CD4-positive, alpha-beta T cell (primary cell): ENCODE results near the gene IDS. TPM values are rescaled to one million over a fixed set of nuclear protein-coding genes. Genes with fewer than 3 reads are reported as not detected.
"Not testable (repeated sequence)": the region's sequence is repeated elsewhere in the genome, so short reads cannot be mapped to it uniquely, and the experiment has no call there.

Experiments used
- ATAC-seq: fragments of 200-7000 bp; cut with Tn5 transposase; one replicate; pipeline ENCODE4 v1.10.0; 2022; ENCODE audit warnings: mild to moderate bottlenecking; ENCODE audit not compliant: poor library complexity
- CTCF ChIA-PET: fragments of 350-600 bp; sonication (Branson Sonifier 250); formaldehyde crosslinking; loops from one replicate; lab custom pipeline; 2021; ENCODE audit warnings: antibody characterized with exemption, inconsistent platforms; lab: Charles Lee
- POLR2A ChIA-PET: fragments of 350-600 bp; sonication (Branson Sonifier 250); formaldehyde crosslinking; loops from one replicate; lab custom pipeline; 2021; ENCODE audit warnings: antibody characterized with exemption, inconsistent platforms; lab: Charles Lee
- DNase-seq, 14 experiments: peaks; one replicate each; pipeline ENCODE4 v3.0.0-alpha.2; 2013 to 2020; ENCODE audit warnings: mixed read lengths in 2 of 14
- H3K27ac ChIP-seq, 2 donors: one replicate each; pipeline versions ENCODE4 v1.5.1 to v1.7.0; 2013; ENCODE audit warnings: low read length in 2 of 2, low read depth in 1 of 2, mild to moderate bottlenecking in 1 of 2
- H3K27me3 ChIP-seq, 2 experiments: 1 replicate in 1 of 2; 2 replicates in 1 of 2; pipeline versions ENCODE4 v1.6.1 to v1.7.0; 2013; ENCODE audit warnings: low read length in 2 of 2, control low read depth in 1 of 2, mild to moderate bottlenecking in 1 of 2, moderate library complexity in 1 of 2; ENCODE audit not compliant: insufficient read depth in 2 of 2, control insufficient read depth in 1 of 2
- H3K36me3 ChIP-seq: one replicate; pipeline ENCODE4 v1.6.1; 2013; ENCODE audit warnings: low read length, control low read depth; ENCODE audit not compliant: insufficient read depth
- H3K4me1 ChIP-seq: one replicate; pipeline ENCODE4 v1.6.1; 2013; ENCODE audit warnings: low read length, control low read depth; ENCODE audit not compliant: insufficient read depth
- H3K4me3 ChIP-seq: one replicate; pipeline ENCODE4 v1.5.1; 2013; ENCODE audit warnings: mild to moderate bottlenecking, low read length, moderate library complexity
- H3K9me3 ChIP-seq, 2 experiments: 1 replicate in 1 of 2; 2 replicates in 1 of 2; pipeline versions ENCODE4 v1.6.1 to v1.7.0; 2013; ENCODE audit warnings: low read length in 2 of 2, mild to moderate bottlenecking in 2 of 2, control low read depth in 1 of 2, moderate library complexity in 1 of 2; ENCODE audit not compliant: control insufficient read depth in 1 of 2, insufficient read depth in 1 of 2
- H3K27ac Mint-ChIP-seq: one replicate; pipeline ENCODE4 v1.8.0; 2020; ENCODE audit warnings: mixed read lengths
- H3K27me3 Mint-ChIP-seq: one replicate; pipeline ENCODE4 v1.8.0; 2021; ENCODE audit warnings: mixed read lengths
- H3K36me3 Mint-ChIP-seq: one replicate; pipeline ENCODE4 v1.8.0; 2021; ENCODE audit warnings: low read depth, mixed read lengths
- H3K4me1 Mint-ChIP-seq: one replicate; pipeline ENCODE4 v1.8.0; 2021; ENCODE audit warnings: low read depth, mixed read lengths
- H3K4me3 Mint-ChIP-seq: one replicate; pipeline ENCODE4 v1.8.0; 2020; ENCODE audit warnings: mild to moderate bottlenecking, mixed read lengths
- H3K9me3 Mint-ChIP-seq: one replicate; pipeline ENCODE4 v1.8.0; 2020; ENCODE audit warnings: mixed read lengths
- intact Hi-C, 2 experiments: fragments of 100-400 bp; cut with DNase I in 1 of 2; cut with micrococcal nuclease in 1 of 2; formaldehyde crosslinking; loops; one replicate each; pipeline versions ENCODE4 v1.15.1 to v1.9.0; 2023 to 2025; cut with DNase I, micrococcal nuclease
- polyA plus RNA-seq, 2 donors: library from polyadenylated mRNA; unstranded; fragments of 120-200 nt; gene quantifications; one replicate each; pipeline ENCODE4 v1.2.1, GENCODE V29; 2013
- total RNA-seq, 174 experiments: library from RNA in 2 of 174; stranded (reverse) in 2 of 174; gene quantifications; one replicate each; pipeline ENCODE4 v1.2.3 and lab custom pipeline; 2021 to 2026
- TF ChIP-seq, protein P1 (sequence below): fragments of 200-600 bp; IDR thresholded peaks from one replicate; pipeline ENCODE4 v1.8.0; 2022; ENCODE audit warnings: antibody characterized with exemption, mild to moderate bottlenecking

IDS gene, protein sequence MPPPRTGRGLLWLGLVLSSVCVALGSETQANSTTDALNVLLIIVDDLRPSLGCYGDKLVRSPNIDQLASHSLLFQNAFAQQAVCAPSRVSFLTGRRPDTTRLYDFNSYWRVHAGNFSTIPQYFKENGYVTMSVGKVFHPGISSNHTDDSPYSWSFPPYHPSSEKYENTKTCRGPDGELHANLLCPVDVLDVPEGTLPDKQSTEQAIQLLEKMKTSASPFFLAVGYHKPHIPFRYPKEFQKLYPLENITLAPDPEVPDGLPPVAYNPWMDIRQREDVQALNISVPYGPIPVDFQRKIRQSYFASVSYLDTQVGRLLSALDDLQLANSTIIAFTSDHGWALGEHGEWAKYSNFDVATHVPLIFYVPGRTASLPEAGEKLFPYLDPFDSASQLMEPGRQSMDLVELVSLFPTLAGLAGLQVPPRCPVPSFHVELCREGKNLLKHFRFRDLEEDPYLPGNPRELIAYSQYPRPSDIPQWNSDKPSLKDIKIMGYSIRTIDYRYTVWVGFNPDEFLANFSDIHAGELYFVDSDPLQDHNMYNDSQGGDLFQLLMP
- total RNA-seq (100 to 1,000 TPM; 256 to 260 TPM), total RNA-seq (lab: John Stamatoyannopoulos, UW) (4.3 to 213 (median 35.2) reads per million in 172 experiments)
- polyA plus RNA-seq (2013, experiment 1 of 2), result 82.1 TPM
- 106 TPM for polyA plus RNA-seq (2013, experiment 2 of 2)

DNA sequence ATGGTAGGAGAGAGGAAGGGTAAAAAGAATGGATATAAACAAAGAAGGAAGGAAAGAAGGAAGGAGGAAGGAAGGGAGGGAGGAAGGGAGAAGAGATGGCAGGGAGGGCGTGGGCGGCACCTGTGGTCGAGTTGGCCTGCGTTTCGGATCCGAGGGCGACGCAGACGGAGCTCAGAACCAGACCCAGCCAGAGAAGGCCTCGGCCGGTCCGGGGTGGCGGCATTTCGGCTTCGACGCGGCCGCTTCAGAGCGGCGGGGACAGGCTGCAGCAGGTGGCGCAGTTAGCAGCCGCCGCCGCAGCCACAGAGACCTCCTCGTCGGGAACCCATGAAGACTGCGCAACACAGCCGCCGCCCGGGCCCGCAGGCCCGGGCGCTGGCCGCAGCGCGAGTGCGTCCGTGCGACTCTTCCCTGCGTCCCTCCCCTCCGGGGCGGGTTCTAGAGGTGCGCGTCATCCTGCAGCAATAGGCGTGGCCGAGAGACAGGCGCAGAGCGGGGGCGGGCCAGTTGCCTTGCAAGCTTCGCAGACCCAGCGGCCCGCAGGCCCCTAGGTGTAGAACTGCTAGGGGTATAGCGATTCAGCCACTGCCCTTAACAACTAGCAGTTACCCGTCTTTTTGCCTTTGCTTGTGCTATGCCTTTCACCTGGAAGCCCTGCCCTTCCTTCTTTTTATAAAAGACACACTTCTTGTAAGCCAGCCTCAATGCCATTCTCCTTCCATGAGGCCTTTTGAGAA lies at the start of gene IDS:
Gene IDS, minus strand, starts transcription at position 392 of the 737 bp plus-strand sequence. Its CDS starts 169 bp downstream, at position 223.
- H3K9me3 ChIP-seq, result no peaks in the 10 kb centered on the region
- peak within 1 kb of the TSS; percentile 82 for H3K4me3 ChIP-seq
- peaks cover under 1% of the 10 kb centered on the region for H3K27me3 Mint-ChIP-seq
- ChIA-PET CTCF (interaction anchor here (1.1 to 1.8 kb wide), 2 partner anchors 23 to 35 kb away, joined by 3 to 6 read pairs; no protein-coding TSS in a partner anchor), POLR2A (interaction anchor here (0.9 to 5.6 kb wide), 7 partner anchors 8 to 1593 kb away, joined by 3 to 58 read pairs (median 5); partner anchors contain the start of genes EOLA1, EOLA2 and FMR1)
- TF ChIP-seq, protein P1, sequence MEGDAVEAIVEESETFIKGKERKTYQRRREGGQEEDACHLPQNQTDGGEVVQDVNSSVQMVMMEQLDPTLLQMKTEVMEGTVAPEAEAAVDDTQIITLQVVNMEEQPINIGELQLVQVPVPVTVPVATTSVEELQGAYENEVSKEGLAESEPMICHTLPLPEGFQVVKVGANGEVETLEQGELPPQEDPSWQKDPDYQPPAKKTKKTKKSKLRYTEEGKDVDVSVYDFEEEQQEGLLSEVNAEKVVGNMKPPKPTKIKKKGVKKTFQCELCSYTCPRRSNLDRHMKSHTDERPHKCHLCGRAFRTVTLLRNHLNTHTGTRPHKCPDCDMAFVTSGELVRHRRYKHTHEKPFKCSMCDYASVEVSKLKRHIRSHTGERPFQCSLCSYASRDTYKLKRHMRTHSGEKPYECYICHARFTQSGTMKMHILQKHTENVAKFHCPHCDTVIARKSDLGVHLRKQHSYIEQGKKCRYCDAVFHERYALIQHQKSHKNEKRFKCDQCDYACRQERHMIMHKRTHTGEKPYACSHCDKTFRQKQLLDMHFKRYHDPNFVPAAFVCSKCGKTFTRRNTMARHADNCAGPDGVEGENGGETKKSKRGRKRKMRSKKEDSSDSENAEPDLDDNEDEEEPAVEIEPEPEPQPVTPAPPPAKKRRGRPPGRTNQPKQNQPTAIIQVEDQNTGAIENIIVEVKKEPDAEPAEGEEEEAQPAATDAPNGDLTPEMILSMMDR, result no peak
- peak within 1 kb of the TSS; percentile 87 to 97 for H3K27ac ChIP-seq
- peaks cover 29% of the 10 kb centered on the region for H3K36me3 ChIP-seq
- H3K36me3 Mint-ChIP-seq, result peaks cover 5% of the 10 kb centered on the region
- H3K4me1 Mint-ChIP-seq, result peaks cover 35% of the 10 kb centered on the region
- H3K4me1 ChIP-seq, result peaks cover 45% of the 10 kb centered on the region
- peak within 1 kb of the TSS; percentile 99 for H3K4me3 Mint-ChIP-seq
- DNase-seq (peak; percentile 69 to 95 (median 84)), ATAC-seq (peak; percentile 64)
- no peaks in the 10 kb centered on the region for H3K9me3 Mint-ChIP-seq
- peak within 1 kb of the TSS; percentile 95 for H3K27ac Mint-ChIP-seq
- intact Hi-C loops, result loop anchor here (2.0 to 10.0 kb wide), 4 partner anchors 16 to 1590 kb away; partner anchors contain the start of genes FMR1 (in 1 of the 2) and MTMR1 (in 1 of the 2)
- no peaks in the 10 kb centered on the region for H3K27me3 ChIP-seq

DNA sequence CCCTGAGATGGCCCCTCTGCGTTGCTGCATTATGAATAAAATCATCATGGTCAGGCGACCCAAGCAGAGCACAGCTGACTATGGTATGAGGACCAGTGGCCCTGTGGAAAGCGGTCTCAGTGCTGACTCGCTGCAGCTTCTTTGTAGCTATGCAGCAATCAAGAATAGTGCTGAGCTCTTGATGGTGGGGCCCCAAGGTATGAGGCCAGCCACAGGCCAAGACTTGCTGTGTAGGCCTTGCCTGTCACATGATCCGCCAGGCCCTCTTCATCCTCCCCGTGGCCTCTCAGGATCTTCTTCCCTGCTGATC lies 46.8 kb upstream of the IDS start:
- intact Hi-C loops, POLR2A ChIA-PET, H3K27ac Mint-ChIP-seq, H3K9me3 Mint-ChIP-seq, H3K4me1 Mint-ChIP-seq, H3K4me3 ChIP-seq, H3K36me3 Mint-ChIP-seq, CTCF ChIA-PET, ATAC-seq, H3K27me3 ChIP-seq, H3K27me3 Mint-ChIP-seq, H3K4me3 Mint-ChIP-seq, H3K4me1 ChIP-seq, H3K9me3 ChIP-seq, H3K27ac ChIP-seq, H3K36me3 ChIP-seq, DNase-seq: not testable (repeated sequence)

DNA sequence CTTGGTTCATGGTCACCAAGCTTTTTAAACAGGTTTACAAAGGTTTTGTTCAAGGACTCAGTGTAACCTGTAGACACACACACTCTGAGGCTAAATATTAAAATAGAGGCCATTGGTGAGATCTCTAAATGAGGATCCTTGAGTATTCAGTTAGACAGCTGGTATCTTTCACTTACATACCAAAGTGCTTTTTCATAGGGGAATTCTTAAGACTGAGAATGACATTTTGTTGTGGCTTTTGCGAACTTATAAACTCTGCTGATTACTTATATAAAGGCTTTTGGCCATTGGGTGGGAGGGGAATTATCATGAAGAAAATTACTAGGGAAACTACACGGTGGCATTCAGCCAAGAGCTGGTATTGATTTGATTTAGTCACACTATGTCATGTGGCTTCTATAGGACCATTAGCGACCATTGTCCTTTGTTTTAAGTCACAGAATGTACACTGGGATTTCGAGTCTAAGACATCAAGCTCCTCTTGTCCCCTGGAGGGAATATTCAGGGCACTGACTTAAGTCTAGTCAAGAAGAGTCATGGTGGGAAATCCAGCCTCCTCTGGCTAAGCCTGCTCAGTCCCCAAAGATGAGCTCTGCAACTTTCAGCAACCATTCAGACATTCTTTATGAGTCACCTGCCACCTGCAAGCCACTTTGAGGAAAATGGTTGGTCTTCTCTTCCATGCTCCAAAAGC lies 46.3 kb upstream of the IDS start:
- H3K9me3 Mint-ChIP-seq, POLR2A ChIA-PET, H3K27me3 Mint-ChIP-seq, CTCF ChIA-PET, H3K36me3 Mint-ChIP-seq, H3K27me3 ChIP-seq, H3K27ac Mint-ChIP-seq, H3K4me1 ChIP-seq, H3K27ac ChIP-seq, intact Hi-C loops, H3K4me1 Mint-ChIP-seq, H3K9me3 ChIP-seq, H3K4me3 ChIP-seq, ATAC-seq, H3K36me3 ChIP-seq, DNase-seq, H3K4me3 Mint-ChIP-seq: not testable (repeated sequence)

DNA sequence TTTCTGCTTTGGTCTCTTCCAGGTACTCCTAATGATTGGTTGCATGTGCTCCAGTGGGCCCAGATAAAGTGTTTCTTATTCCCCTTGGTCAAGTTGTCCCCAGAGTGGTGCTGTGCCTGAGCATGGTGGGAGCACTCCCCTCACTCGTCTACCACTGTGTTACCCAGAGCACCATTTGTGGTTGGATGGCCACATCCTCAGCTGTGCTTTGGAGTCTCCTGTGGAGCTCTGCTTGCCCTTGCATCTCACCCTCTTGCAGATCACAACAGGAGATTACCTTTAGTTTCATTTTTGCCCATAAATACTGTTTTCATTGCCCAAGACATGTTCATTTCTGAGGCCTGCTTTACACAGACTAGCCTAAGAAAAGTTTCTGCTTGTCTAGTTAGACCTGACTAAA lies 45.3 kb upstream of the IDS start:
- H3K4me3 ChIP-seq, H3K27me3 ChIP-seq, H3K4me1 ChIP-seq, H3K36me3 ChIP-seq, H3K4me1 Mint-ChIP-seq, intact Hi-C loops, H3K9me3 Mint-ChIP-seq, H3K9me3 ChIP-seq, CTCF ChIA-PET, H3K27ac Mint-ChIP-seq, H3K27me3 Mint-ChIP-seq, POLR2A ChIA-PET, H3K36me3 Mint-ChIP-seq, H3K27ac ChIP-seq, H3K4me3 Mint-ChIP-seq: not testable (repeated sequence)
- ATAC-seq (peak; percentile 27), DNase-seq (peak in 1 of 14 experiments; percentile 31)

DNA sequence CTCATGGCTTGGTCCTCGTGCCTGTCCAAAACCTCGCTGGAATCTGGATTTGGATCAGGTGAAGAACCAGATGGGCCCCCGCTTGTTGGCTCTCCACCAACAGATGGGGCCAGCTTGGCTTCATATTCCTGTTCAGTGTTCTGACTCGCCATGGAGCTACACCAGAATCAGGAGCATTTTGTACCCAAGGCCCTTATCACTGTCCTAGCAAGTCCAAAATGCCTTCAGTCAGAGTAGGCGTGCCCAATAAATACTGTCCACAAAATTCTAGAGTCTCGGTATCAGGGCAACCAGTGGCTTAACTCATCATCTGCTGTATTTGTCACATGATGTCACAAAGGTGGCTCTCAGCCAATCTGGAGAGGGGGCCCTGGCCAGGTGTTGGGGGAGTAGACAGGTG lies 44.6 kb upstream of the IDS start, which contains the start of gene HSFX3:
Gene HSFX3, minus strand, starts transcription at position 224 of the 400 bp plus-strand sequence. Its CDS starts 72 bp downstream, at position 152.
- POLR2A ChIA-PET, H3K27me3 Mint-ChIP-seq, H3K4me3 Mint-ChIP-seq, H3K36me3 ChIP-seq, intact Hi-C loops, ATAC-seq, DNase-seq, CTCF ChIA-PET, H3K9me3 Mint-ChIP-seq, H3K4me1 ChIP-seq, H3K27ac ChIP-seq, H3K9me3 ChIP-seq, H3K4me3 ChIP-seq, H3K36me3 Mint-ChIP-seq, H3K27ac Mint-ChIP-seq, H3K4me1 Mint-ChIP-seq, H3K27me3 ChIP-seq: not testable (repeated sequence)
